GM21390 (cell line): ENCODE data around the gene KRTAP10-12.

Experiments used
- ATAC-seq: cut with Tn5 transposase; IDR thresholded peaks from one replicate; pipeline ENCODE4 v1.9.1; 2021; ENCODE audit not compliant: unreplicated experiment

Gene KRTAP10-12

DNA sequence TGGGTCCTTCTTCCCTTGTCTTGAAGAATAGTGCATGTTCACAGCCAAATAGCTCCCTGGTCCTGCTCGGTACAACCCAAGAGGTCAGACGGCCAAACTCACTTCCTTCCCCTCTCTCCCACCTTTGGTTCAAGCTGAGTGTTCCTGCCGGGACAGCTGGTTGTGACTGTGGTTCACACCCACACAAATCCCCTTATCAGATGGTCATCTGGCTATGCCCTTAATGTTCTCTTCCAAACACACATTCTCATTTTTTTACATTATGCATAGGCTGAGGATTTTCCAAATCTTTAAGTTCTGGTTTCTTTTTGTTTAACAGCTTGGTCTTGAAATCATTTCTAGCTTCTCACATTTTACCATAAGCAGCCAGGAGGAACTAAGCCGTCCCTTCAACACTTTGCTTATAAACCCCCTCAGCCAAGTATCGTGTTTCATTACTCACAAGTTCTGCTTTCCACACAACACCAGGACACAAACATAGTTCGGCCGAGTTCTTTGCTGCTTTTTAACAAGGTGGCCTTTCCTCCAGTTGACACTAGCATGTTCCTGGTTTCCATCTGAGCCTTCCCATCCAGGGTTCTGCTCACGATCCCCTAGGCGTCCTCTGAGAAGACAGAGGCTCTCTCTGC is 34.1 kb downstream of the KRTAP10-12 start:
- ATAC-seq: no peak

DNA sequence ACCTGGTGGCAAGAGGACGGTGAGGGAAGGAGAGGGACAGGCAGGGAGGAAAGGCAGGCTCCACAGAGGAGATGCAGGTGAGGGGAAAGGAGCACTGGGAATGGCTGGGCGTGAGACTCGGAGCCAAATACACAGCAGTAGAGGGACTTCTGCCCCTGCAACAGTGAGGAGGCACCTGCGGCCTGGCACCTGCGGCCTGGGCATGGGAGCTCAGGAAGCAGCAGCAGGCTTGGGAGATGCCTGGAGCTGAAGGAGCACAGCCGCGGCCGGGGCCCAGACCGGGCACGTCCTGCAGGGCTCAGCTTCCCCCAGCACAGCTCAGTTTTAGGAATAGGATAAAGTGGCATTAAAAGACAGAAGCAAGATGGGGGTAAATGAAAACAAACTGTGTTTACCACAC is 35.3 kb downstream of the KRTAP10-12 start:
- no peak for ATAC-seq

DNA sequence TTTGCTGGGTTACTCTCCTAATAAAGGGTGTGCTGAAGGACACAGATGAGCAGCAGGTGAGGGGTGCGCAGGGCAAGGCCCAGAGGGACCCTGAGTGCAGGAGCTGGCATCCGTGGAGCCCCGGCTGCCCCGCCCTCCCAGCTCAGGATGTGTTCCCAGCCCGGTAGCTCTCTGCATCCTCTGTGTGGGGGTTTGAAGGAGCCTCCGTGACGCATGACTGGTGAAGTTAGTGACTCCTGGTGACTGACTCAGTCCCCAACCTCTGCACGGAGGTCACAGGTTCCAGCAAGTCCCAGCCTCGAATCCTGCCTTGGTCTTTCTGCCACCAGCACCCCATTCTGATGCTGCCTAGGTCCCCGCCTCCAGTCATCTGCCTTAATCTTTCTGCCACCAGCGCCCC is 36.0 kb downstream of the KRTAP10-12 start:
- no peak for ATAC-seq

DNA sequence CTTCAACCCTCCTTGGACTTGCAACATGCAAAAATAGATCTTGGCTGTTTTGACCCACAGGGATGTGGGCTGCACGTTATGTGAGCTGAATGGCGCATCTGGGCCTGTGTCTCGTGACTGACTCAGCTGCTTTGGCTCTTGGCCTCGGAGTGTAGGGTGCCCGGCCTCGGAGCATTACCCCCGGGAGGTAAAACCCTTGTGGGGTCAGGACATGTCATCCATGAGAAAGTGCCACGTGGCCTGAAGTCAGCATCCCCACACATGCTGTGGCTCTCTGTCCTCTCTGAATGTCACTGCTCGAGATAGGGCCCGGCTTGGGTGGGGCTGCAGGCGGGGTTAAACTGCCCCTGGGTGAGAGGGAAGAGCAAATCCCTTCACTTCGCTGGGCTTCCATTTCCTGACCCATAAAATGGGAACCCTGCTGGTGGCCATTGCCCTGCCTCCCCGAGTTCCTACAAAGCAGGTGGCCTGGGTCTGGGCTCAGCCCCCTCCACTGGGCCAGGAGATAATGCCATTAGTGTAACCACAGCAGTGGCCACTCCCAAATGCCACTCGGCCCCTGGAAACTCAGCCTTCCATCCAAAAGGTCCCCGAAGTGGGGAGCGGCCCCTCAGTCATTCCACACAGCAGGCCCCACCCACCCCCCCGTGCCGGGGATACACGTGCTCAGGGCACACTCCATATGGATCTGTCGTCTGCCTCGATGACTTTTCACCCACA is 37.2 kb downstream of the KRTAP10-12 start:
- ATAC-seq: no peak

DNA sequence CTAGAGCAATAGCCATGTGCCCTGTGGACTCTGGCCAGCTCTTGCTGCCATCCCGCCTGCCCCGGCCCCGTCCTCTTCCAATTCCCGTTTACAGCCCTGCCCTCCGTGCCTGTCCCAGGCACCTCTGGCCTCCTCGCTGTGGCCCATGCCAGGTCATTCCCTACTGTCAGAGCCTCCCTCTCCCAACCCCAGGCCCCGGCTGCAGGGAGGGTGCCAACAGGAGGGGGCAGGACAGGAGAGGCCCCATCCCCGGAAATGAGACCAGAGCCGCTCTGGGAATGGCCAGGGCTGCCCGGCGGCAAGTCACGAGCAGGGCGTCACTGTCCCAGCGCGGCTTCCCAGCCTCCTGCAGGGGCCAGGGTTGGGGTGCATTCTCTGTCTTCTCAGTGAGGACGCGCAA is 37.9 kb downstream of the KRTAP10-12 start:
- ATAC-seq: no peak

DNA sequence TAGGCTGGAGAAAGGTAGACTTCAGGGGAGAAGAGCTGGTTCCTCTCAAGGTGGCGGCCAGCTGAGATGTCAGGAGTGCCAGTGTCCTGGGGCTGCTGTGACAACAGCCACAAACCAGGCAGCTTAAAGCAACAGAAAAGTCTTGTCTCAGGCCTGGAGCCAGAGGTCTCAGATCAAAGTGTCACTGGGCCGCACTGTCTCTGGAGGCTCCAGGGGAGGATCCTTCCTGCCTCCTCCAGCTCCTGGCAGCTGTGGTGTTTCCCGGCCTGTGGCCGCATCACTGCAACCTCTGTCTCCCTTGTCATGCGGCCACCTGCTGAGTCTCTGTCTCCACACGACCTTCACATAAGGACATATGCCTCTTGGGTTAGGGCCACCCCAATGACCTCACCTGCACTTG is 38.8 kb downstream of the KRTAP10-12 start:
- no peak for ATAC-seq

GRCh38 chr21:44736291-44737004 is 39.5 kb downstream of the KRTAP10-12 start:
- no peak for ATAC-seq

GRCh38 chr21:44737706-44738354 is 40.9 kb downstream of the KRTAP10-12 start:
- no peak for ATAC-seq

DNA sequence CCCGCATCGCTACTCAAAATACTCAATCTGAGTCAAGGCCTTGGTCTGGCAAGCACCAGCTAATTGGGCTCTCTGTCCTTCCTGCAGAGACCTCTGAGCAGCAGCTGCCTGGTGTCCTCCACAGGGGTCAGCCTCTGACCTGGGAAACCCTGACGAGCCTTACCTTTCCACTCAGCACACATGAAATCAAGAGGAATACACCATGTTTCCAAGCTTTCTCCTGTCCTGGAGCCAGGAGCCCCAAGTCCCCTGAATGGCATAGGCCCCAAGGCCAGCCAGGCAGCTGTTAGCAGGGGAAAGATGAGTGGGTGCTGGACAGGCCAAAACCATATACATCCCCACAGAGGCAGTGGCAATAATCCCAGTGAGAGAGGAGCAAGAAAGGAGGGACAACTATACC is 41.6 kb downstream of the KRTAP10-12 start:
- ATAC-seq: no peak

DNA sequence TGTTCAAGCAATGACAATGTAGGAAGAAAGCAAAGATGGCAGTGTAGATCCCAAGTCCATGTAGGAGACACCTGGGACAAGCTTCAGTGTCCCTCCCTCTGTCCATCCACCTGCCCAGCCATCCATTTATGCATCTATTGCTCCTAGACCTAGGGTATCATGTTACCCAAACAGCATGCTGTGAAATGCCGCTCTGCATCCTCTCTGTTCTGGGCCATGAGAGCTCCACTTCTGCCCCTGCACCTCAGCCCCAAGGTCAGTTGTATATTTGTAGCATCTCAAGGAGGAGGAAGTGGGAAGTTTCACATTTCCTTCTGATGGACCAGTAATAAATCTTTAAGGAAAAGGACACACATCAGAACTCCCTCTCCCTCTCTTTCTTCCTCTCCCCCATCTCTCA is 42.3 kb downstream of the KRTAP10-12 start:
- no peak for ATAC-seq

DNA sequence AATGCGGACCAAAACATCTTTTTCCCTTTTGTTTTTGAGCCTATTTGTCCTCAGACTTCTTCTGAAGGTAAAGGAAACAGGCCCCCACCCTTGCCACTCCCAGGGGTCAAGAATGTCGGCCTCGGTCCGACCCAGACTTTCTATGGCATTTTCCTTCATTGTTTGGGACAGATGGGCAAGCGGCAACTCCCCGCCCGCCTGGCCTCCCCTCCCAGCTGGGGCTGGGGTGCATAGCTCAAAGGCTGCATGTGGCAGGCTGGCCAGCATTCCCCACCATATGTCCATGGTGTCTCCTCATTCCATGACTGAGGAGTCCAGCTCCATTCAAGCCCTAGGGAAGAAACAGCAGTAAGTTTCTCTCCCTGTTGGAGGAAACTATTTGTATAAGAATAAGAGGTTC is 43.8 kb downstream of the KRTAP10-12 start:
- no peak for ATAC-seq

- ATAC-seq: no peak
Observed at GRCh38 chr21:44741921-44742320, 44.9 kb downstream of the KRTAP10-12 start.

DNA sequence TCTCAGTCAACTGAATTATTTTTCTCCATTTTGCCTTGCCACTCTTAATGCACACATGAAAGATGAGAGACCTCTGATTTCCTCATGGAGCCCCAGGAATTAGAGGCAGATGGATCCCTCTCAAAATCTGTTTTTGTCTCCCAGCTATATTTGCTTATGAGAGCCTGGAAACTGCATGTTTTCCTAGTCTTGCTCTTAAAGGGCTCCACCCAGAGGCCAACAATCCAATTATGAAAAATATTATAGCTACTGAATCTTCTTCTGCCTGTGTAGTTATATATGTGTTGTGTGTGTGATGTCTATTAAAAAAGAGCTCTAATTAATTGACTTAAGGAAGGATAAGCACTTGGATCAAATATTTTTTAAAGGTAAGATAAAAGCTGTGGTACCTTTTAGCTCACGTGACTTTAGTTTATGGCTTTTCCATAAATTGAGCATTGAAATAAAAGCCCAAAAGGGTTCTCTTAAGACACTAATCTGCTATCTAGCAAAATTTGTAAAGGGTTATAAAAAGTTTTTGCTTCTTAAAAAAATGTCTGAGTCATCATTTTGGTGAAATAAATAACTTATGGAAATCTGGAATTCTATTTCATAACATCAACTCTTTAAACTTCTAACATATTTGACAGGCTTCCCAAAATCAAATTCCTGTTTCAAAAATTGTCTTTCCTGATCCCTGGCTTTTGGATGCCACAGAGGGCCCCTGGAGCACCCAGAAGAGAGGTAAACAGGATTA is 45.6 kb downstream of the KRTAP10-12 start:
- ATAC-seq: no peak
